Non-pigmented ciliary epithelial cell (primary cell): ENCODE results near the gene TACR2.

Experiments
- DNase-seq: peaks from one replicate; pipeline ENCODE4 v3.0.0-alpha.2; 2010; ENCODE audit warnings: low read depth

Gene TACR2

GRCh38 chr10:69419096-69419743, 2.5 kb upstream of the TACR2 start:
- DNase-seq: no peak

- no peak for DNase-seq
Measured at GRCh38 chr10:69418052-69418752, 1.5 kb upstream of the TACR2 start.

DNA sequence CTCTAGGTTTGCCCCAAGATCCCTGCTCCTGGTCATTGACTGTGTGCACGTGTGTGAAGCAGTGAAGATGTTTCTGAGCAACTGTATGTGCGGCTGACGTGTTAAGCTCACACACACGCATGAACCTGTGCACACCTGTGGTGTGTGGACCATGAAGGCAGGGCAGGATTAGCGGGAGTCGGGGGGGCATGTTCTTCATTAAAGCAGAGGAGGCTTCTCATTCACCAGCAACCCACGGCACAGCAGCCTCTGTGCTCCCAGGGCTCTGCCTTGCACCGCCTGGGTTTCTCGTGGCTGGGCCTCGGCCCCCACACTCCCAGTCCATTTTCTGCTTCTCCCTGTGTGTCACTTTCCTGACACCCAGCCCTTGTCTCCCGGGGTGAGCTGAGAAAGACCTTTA, 824 bp upstream of the TACR2 start:
- DNase-seq: no peak

GRCh38 chr10:69415951-69416350, 767 bp downstream of the TACR2 start:
- DNase-seq: no peak

- DNase-seq: no peak
Measured at GRCh38 chr10:69415049-69415448, 1.7 kb downstream of the TACR2 start.

DNA sequence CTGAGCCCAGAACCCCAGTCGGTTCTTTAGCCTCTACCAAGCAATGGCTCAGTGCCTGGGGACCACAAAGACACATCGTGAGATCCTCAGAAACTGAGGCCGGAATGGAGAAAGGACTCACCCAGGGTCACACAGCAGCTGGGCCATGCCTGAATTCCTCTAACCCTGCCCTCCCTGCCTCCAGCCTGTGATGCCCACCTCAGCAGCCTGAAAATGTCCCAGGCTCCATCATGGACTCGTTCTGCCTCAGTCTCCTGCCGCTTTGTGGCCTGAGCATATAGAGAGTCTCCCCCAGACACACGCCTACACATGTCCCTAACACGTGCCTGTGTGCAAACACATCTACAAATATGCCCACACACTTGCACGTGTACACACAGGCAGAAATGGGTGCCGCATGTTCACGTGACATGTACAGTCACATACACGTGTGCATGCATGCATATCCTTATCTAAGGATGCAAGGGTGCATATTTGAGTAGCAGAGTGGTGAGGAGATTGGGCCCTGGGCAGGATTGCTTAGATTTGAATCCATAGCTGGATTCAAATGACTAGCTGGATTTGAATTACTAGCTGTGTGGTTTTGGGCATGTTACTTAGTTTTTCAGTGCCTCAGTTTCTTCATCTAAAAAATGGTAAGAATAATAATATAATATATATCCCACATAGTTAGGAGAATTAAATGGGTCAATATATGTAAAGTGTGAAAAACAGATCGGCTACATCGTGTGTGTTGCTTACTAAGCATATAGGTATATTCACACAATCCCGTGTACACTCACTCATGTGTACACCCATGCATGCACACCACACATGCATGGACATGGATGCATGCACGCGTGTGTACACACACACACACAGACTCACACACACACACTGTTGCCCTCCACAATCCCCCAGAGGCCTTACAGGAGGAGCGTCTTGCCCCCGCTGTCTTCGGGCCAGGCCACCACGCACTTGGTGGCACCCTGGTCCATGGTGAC, 2.4 kb downstream of the TACR2 start:
- no peak for DNase-seq

- DNase-seq: peak; percentile 31
Measured at GRCh38 chr10:69413221-69413865, 3.4 kb downstream of the TACR2 start.

DNA sequence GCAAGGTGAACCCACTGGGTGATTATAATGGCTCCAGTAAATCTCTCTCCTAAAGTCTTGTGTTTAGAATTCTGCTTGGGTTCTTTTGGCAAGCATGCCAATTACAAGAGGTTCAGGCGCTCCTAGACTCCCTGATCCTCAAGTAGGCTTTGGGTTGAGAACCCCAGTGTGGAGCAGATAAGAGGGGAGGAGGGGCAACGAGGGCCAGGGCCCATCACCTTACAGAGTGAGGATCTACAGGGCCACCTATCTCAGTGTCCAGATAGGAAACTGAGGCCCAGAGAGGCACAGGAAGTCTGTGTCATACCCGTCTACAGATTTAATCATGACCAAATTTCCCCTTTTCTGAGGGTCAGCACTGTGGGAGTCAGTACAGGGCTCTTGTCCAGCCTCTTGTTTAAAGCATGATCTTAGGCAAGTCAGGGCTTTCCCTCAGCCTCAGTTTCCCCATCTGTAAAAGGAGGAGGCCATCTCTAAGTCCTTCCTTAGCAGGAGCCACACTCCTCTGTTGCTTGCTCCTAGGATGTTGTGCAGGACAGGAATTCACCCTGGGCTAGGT, 4.4 kb downstream of the TACR2 start:
- no peak for DNase-seq

DNA sequence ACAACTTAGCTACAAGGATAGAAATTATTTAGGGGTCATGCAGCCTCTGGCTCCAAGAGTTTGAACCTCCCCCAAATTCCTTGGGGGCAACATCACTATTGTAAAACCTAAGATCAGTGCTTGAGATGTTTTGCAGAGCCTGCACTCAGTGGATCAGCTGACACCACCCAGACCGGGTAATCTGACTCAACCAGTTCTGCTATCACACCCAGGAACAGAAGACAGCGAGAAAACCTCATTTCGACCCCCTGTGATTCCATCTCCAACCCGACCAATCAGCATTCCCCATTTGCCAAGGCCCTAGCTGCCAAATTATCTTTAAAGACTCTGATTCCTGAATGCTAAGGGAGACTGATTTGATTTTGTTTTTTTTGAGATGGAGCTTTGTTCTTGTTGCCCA, 5.2 kb downstream of the TACR2 start:
- DNase-seq: no peak

- DNase-seq: no peak
Measured at GRCh38 chr10:69410487-69410886, 6.2 kb downstream of the TACR2 start.

GRCh38 chr10:69409968-69410367, 6.8 kb downstream of the TACR2 start:
- no peak for DNase-seq

DNA sequence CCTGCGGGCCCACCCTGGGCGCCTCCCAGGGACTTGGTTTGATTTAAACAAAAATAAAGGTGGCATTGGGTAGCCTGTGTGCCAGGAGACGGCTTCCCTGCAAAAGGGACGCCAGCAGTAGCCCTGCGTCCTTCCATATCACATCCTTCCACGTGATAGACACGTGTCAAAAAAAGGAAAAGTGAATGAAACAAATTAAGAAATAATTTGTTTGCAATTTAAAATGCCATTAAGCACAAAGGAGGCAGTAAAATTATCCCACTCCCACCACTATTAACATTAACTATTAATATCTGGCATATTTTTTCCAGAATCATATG, 7.6 kb downstream of the TACR2 start:
- DNase-seq: no peak

- peak; percentile 57 for DNase-seq
Measured at GRCh38 chr10:69408318-69409175, 8.2 kb downstream of the TACR2 start.

- DNase-seq: no peak
Measured at GRCh38 chr10:69407621-69408301, 9.0 kb downstream of the TACR2 start.

GRCh38 chr10:69406816-69407580, 9.7 kb downstream of the TACR2 start:
- no peak for DNase-seq

DNA sequence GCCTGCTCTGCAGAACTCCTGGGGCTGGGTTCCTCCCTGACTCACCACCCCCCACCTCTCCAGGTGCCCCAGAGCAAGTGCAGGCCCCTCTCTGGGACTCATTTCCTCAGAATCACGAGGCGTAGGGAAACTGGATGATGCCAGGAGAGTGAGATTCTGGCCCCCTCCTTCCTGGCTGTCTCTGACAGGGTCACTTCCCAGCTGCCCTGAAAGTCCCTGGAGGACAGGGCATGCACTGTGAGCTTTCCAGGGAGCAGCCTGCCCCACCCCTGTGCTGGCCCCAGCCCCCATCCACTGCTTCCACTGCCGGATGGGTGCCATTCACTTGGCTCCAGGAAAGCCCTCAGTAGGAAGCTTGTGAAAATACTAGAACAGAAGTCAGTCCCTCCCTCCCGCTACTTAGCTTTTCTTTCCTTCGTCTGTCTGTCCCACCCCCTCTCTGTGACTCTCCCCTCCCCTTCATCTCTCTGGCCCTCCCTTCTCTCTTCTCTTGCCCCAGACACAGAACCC, 10.4 kb downstream of the TACR2 start:
- no peak for DNase-seq

GRCh38 chr10:69405221-69405620, 11.5 kb downstream of the TACR2 start:
- DNase-seq: no peak

DNA sequence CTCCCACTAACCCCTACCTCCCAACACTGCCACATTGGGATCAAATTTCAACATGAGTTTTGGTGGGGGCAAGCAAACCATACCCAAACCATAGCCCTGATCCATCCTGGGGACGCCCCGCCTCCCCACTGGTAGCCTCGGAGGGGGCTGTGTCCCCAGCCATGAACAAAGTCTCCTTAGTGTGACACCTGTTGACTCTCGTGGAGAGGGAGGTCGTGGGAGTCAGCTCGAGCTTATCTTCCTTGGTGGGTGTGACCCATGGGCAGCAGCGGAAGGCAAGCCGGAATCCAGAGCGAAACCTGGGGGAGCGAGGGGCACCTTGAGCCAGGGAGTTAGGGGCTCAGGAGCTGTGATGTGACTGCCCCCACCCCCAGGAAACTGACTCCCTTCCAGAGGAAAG, 11.9 kb downstream of the TACR2 start:
- DNase-seq: no peak

DNA sequence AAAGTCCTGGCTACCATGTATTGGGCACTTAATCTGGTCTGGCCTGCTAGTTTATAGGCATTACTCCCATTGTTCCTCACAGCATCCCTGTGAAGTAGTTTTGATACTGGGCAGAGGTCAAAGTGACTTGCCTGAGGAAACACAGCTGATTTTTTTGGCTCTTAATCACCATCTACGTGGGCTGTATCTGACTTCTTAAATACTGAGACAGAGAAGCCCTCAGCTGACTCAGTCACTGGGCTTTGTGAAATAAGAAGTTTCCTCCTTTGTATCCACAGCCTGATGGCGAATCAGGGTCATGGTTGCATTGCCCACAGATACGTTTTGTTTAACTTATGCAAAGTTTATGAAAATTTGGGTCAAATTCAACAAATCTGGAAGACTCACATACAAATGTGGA, 13.2 kb downstream of the TACR2 start:
- peak; percentile 75 for DNase-seq

DNA sequence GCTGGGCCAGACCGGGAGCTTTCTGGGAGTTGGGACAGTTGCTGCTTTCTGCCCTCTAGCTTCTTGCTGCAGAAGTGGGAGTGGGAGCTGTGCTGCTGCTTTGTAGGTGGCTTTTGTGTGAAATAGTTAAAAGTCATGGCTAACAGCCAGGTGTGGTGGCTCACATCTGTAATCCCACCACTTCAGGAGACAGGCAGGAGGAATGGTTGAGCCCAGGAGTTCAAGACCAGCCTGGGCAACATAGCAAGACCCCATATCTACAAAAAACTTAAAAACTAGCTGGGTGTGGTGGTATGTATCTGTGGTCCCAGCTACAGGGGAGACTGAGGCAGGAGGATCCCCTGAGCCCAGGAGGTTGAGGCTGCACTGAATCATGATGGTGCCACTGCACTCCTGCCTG, 13.7 kb downstream of the TACR2 start:
- no peak for DNase-seq
